Hematopoietic multipotent progenitor cell treated with erythropoietin and hydrocortisone succinate and interleukin-3 and kit ligand, for 15 days (in vitro differentiated cells): Measurements from ENCODE around the gene NBPF3.
A peak's percentile ranks its signal among the peaks of the same experiment; 100 is the strongest.
"Not testable (repeated sequence)": the region's sequence is repeated elsewhere in the genome, so short reads cannot be mapped to it uniquely, and the experiment has no call there.

Experiments used
- DNase-seq: peaks from one replicate; pipeline ENCODE4 v3.0.0-alpha.2; 2015; ENCODE audit warnings: low spot score

Gene NBPF3

GRCh38 chr1:21438646-21439312 lies 1.2 kb upstream of the NBPF3 start:
- DNase-seq = not testable (repeated sequence)

GRCh38 chr1:21439345-21439720 lies 604 bp upstream of the NBPF3 start:
- DNase-seq = no peak

GRCh38 chr1:21440630-21441125 lies 741 bp downstream of the NBPF3 start:
- DNase-seq = not testable (repeated sequence)

- not testable (repeated sequence) for DNase-seq
Observed at GRCh38 chr1:21446647-21447046, 6.7 kb downstream of the NBPF3 start.

- no peak for DNase-seq
Observed at GRCh38 chr1:21447311-21447710, 7.4 kb downstream of the NBPF3 start.

- DNase-seq = no peak
Observed at GRCh38 chr1:21449906-21450305, 10.0 kb downstream of the NBPF3 start.

- no peak for DNase-seq
Observed at GRCh38 chr1:21451212-21451611, 11.3 kb downstream of the NBPF3 start.

GRCh38 chr1:21451981-21452411 lies 12.1 kb downstream of the NBPF3 start:
- peak; percentile 28 for DNase-seq

GRCh38 chr1:21453964-21454614 lies 14.2 kb downstream of the NBPF3 start:
- DNase-seq = peak; percentile 76

- not testable (repeated sequence) for DNase-seq
Observed at GRCh38 chr1:21454904-21455303, 15.0 kb downstream of the NBPF3 start.

- no peak for DNase-seq
Observed at GRCh38 chr1:21457654-21458053, 17.7 kb downstream of the NBPF3 start.

GRCh38 chr1:21465127-21465526 lies 25.2 kb downstream of the NBPF3 start:
- DNase-seq = not testable (repeated sequence)

GRCh38 chr1:21467946-21468345 lies 28.0 kb downstream of the NBPF3 start:
- DNase-seq = not testable (repeated sequence)

- peak; percentile 45 for DNase-seq
Observed at GRCh38 chr1:21468599-21468998, 28.7 kb downstream of the NBPF3 start.

- no peak for DNase-seq
Observed at GRCh38 chr1:21469581-21469980, 29.6 kb downstream of the NBPF3 start.

- DNase-seq = no peak
Observed at GRCh38 chr1:21472861-21473260, 32.9 kb downstream of the NBPF3 start.

GRCh38 chr1:21478356-21478755 lies 38.4 kb downstream of the NBPF3 start:
- no peak for DNase-seq

GRCh38 chr1:21483881-21484280 lies 43.9 kb downstream of the NBPF3 start:
- DNase-seq = not testable (repeated sequence)

- no peak for DNase-seq
Observed at GRCh38 chr1:21489146-21489545, 49.2 kb downstream of the NBPF3 start.

- DNase-seq = peak; percentile 29
Observed at GRCh38 chr1:21490774-21491487, 51.0 kb downstream of the NBPF3 start.

GRCh38 chr1:21491488-21492355 lies 51.8 kb downstream of the NBPF3 start:
- DNase-seq = no peak

GRCh38 chr1:21492356-21492625 lies 52.4 kb downstream of the NBPF3 start:
- DNase-seq = no peak
